Measurements from ENCODE around the gene WFDC8.

The WFDC8 gene

GRCh38 chr20:45510242-45510862 lies 68.7 kb downstream of the WFDC8 start:
- H3K9me3 ChIP-seq (ENCODE audit: control extremely low read depth in 1 of 5, control insufficient read depth in 4 of 5, insufficient read depth in 2 of 5, low read depth in 1 of 5, low read length in 4 of 5): no peaks in the 10 kb centered on the region
- H3K4me1 ChIP-seq (ENCODE audit: control extremely low read depth in 1 of 4, control insufficient read depth in 4 of 4, insufficient read depth in 4 of 4, low read length in 3 of 4): no peaks in the 10 kb centered on the region
- no peak for DNase-seq
- ChIA-PET CTCF (interaction anchor here (0.6 kb wide), 1 partner anchor 20 kb away, joined by 4 read pairs; no protein-coding TSS in a partner anchor), POLR2A (no interaction called here)
- no peak overlapping the region for H3K4me3 ChIP-seq (ENCODE audit: control insufficient read depth in 1 of 7, extremely low read depth in 1 of 7, insufficient read depth in 4 of 7, low read depth in 2 of 7, low read length in 6 of 7)
- no peak overlapping the region for H3K27ac ChIP-seq (ENCODE audit: insufficient read depth in 1 of 2, low read depth in 1 of 2, low read length in 2 of 2, poor library complexity in 1 of 2, severe bottlenecking in 2 of 2)
- no peaks in the 10 kb centered on the region for H3K36me3 ChIP-seq (ENCODE audit: control insufficient read depth in 4 of 4, insufficient read depth in 4 of 4, low read length in 3 of 4)
- peaks cover 3 to 13% (median 10%) of the 10 kb centered on the region in 5 experiments for H3K27me3 ChIP-seq (replicated peaks in 2 of 5; ENCODE audit: control insufficient read depth in 4 of 5, insufficient read depth in 5 of 5, low read length in 4 of 5)
- WGBS (ENCODE audit: insufficient coverage): no CpG with 5 or more reads among the region's 5 CpGs

GRCh38 chr20:45509091-45509490 lies 70.0 kb downstream of the WFDC8 start:
- POLR2A ChIA-PET: no interaction called here

DNA sequence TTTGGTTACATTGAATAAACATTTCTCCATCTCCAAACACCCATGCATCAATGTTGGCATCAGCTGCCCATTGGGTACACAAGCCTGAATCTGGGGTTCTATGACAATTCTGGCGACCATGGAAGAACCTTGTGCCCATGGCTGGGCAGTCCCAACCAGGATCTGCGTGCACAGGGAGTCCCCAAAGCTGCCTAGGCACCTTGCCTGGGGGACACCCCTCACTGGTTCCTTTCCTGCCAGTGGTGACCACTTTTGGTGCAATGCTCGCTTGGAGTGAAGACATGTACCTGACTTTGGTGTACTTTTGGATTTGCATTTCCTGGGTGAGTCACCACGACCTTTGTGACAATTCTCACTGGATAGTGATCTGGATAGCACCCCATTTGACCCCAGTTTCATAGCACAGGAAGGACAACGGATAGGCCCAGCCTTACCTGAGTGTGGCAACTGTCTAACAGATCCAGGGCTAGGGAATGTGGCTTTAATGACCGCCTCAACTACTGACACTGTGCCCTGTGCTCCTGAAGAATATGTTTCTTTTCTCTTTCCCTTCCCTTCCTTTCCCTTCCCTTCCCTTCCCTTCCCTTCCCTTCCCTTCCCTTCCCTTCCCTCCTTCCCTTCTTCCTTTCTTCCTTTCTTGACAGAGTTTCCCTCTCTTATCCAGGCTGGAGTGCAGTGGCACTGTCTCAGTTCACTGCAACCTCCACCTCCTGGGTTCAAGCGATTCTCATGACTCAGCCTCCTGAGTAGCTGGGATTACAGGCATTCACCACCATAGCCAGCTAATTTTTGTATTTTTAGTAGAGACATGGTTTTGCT lies 70.8 kb downstream of the WFDC8 start:
- peaks cover 0 to 12% (median 10%) of the 10 kb centered on the region in 5 experiments for H3K27me3 ChIP-seq (replicated peaks in 2 of 5; ENCODE audit: control insufficient read depth in 4 of 5, insufficient read depth in 5 of 5, low read length in 4 of 5)
- POLR2A ChIA-PET: no interaction called here
- WGBS (ENCODE audit: insufficient coverage): 91% methylated on average over 6 of the region's 7 CpGs

More at GRCh38 chr20:45509091-45509490, 70.0 kb downstream of the WFDC8 start:
- Histone ChIP-seq H3K9me3 (ENCODE audit: control extremely low read depth in 1 of 5, control insufficient read depth in 4 of 5, insufficient read depth in 2 of 5, low read depth in 1 of 5, low read length in 4 of 5) (no peaks in the 10 kb centered on the region), H3K27ac (ENCODE audit: insufficient read depth in 1 of 2, low read depth in 1 of 2, low read length in 2 of 2, poor library complexity in 1 of 2, severe bottlenecking in 2 of 2) (no peak overlapping the region), H3K4me3 (ENCODE audit: control insufficient read depth in 1 of 7, extremely low read depth in 1 of 7, insufficient read depth in 4 of 7, low read depth in 2 of 7, low read length in 6 of 7) (no peak overlapping the region), H3K27me3 (replicated peaks in 2 of 5; ENCODE audit: control insufficient read depth in 4 of 5, insufficient read depth in 5 of 5, low read length in 4 of 5) (peaks cover 3 to 16% (median 10%) of the 10 kb centered on the region in 5 experiments), H3K4me1 (ENCODE audit: control extremely low read depth in 1 of 4, control insufficient read depth in 4 of 4, insufficient read depth in 4 of 4, low read length in 3 of 4) (no peaks in the 10 kb centered on the region), H3K36me3 (ENCODE audit: control insufficient read depth in 4 of 4, insufficient read depth in 4 of 4, low read length in 3 of 4) (no peaks in the 10 kb centered on the region)
- CTCF ChIA-PET: no interaction called here
- DNase-seq: no peak
- 94% methylated on average over 4 of the region's 4 CpGs for WGBS (ENCODE audit: insufficient coverage)

GRCh38 chr20:45507011-45507820 lies 71.9 kb downstream of the WFDC8 start:
- no peak for DNase-seq
- CTCF ChIA-PET: no interaction called here

More for the DNA sequence above, 70.8 kb downstream of the WFDC8 start:
- Histone ChIP-seq H3K4me1 (ENCODE audit: control extremely low read depth in 1 of 4, control insufficient read depth in 4 of 4, insufficient read depth in 4 of 4, low read length in 3 of 4) (no peaks in the 10 kb centered on the region), H3K4me3 (ENCODE audit: control insufficient read depth in 1 of 7, extremely low read depth in 1 of 7, insufficient read depth in 4 of 7, low read depth in 2 of 7, low read length in 6 of 7) (no peak overlapping the region), H3K27ac (ENCODE audit: insufficient read depth in 1 of 2, low read depth in 1 of 2, low read length in 2 of 2, poor library complexity in 1 of 2, severe bottlenecking in 2 of 2) (no peak overlapping the region), H3K9me3 (ENCODE audit: control extremely low read depth in 1 of 5, control insufficient read depth in 4 of 5, insufficient read depth in 2 of 5, low read depth in 1 of 5, low read length in 4 of 5) (no peaks in the 10 kb centered on the region), H3K36me3 (ENCODE audit: control insufficient read depth in 4 of 4, insufficient read depth in 4 of 4, low read length in 3 of 4) (no peaks in the 10 kb centered on the region)
- no peak for DNase-seq
- CTCF ChIA-PET: no interaction called here

GRCh38 chr20:45506398-45506797 lies 72.7 kb downstream of the WFDC8 start:
- Histone ChIP-seq H3K27ac (ENCODE audit: insufficient read depth in 1 of 2, low read depth in 1 of 2, low read length in 2 of 2, poor library complexity in 1 of 2, severe bottlenecking in 2 of 2) (no peak overlapping the region), H3K27me3 (replicated peaks in 2 of 5; ENCODE audit: control insufficient read depth in 4 of 5, insufficient read depth in 5 of 5, low read length in 4 of 5) (peaks cover 0 to 23% (median 9%) of the 10 kb centered on the region in 5 experiments), H3K4me1 (ENCODE audit: control extremely low read depth in 1 of 4, control insufficient read depth in 4 of 4, insufficient read depth in 4 of 4, low read length in 3 of 4) (no peaks in the 10 kb centered on the region), H3K4me3 (ENCODE audit: control insufficient read depth in 1 of 7, extremely low read depth in 1 of 7, insufficient read depth in 4 of 7, low read depth in 2 of 7, low read length in 6 of 7) (no peak overlapping the region), H3K9me3 (ENCODE audit: control extremely low read depth in 1 of 5, control insufficient read depth in 4 of 5, insufficient read depth in 2 of 5, low read depth in 1 of 5, low read length in 4 of 5) (no peaks in the 10 kb centered on the region), H3K36me3 (ENCODE audit: control insufficient read depth in 4 of 4, insufficient read depth in 4 of 4, low read length in 3 of 4) (no peaks in the 10 kb centered on the region)
- CTCF ChIA-PET: no interaction called here
- POLR2A ChIA-PET: no interaction called here
- no peak for DNase-seq
- 100% methylated on average over 2 of the region's 2 CpGs for WGBS (ENCODE audit: insufficient coverage)

More at GRCh38 chr20:45507011-45507820, 71.9 kb downstream of the WFDC8 start:
- Histone ChIP-seq H3K9me3 (ENCODE audit: control extremely low read depth in 1 of 5, control insufficient read depth in 4 of 5, insufficient read depth in 2 of 5, low read depth in 1 of 5, low read length in 4 of 5) (no peaks in the 10 kb centered on the region), H3K4me3 (ENCODE audit: control insufficient read depth in 1 of 7, extremely low read depth in 1 of 7, insufficient read depth in 4 of 7, low read depth in 2 of 7, low read length in 6 of 7) (no peak overlapping the region), H3K27ac (ENCODE audit: insufficient read depth in 1 of 2, low read depth in 1 of 2, low read length in 2 of 2, poor library complexity in 1 of 2, severe bottlenecking in 2 of 2) (no peak overlapping the region), H3K4me1 (ENCODE audit: control extremely low read depth in 1 of 4, control insufficient read depth in 4 of 4, insufficient read depth in 4 of 4, low read length in 3 of 4) (no peaks in the 10 kb centered on the region), H3K36me3 (ENCODE audit: control insufficient read depth in 4 of 4, insufficient read depth in 4 of 4, low read length in 3 of 4) (no peaks in the 10 kb centered on the region), H3K27me3 (replicated peaks in 2 of 5; ENCODE audit: control insufficient read depth in 4 of 5, insufficient read depth in 5 of 5, low read length in 4 of 5) (peaks cover 0 to 19% (median 9%) of the 10 kb centered on the region in 5 experiments)
- 100% methylated on average over 3 of the region's 5 CpGs for WGBS (ENCODE audit: insufficient coverage)
- POLR2A ChIA-PET: no interaction called here

DNA sequence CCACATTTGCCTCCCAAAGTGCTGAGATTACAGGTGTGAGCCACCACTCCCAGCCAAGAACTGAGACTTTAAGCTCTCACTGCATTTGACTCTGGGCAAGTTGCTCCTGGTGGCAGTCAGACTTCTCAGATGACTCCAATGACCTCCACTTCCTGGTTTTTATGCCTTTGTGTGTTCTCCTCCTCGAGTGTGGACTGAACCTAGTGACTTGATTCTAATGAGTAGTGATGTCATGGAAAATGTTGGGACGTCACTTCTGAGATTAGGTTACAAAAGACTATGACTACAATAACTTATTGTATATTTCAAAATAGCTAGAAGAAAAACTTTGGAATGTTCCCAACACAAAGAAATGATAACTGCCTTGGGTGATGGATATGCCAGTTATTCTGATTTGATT lies 75.7 kb downstream of the WFDC8 start:
- H3K9me3 ChIP-seq (ENCODE audit: control extremely low read depth in 1 of 5, control insufficient read depth in 4 of 5, insufficient read depth in 2 of 5, low read depth in 1 of 5, low read length in 4 of 5): no peaks in the 10 kb centered on the region
- no peak overlapping the region for H3K4me3 ChIP-seq (ENCODE audit: control insufficient read depth in 1 of 7, extremely low read depth in 1 of 7, insufficient read depth in 4 of 7, low read depth in 2 of 7, low read length in 6 of 7)
- no peak overlapping the region for H3K27ac ChIP-seq (ENCODE audit: insufficient read depth in 1 of 2, low read depth in 1 of 2, low read length in 2 of 2, poor library complexity in 1 of 2, severe bottlenecking in 2 of 2)
- no peaks in the 10 kb centered on the region for H3K36me3 ChIP-seq (ENCODE audit: control insufficient read depth in 4 of 4, insufficient read depth in 4 of 4, low read length in 3 of 4)
- no peak for DNase-seq
- CTCF ChIA-PET: no interaction called here
- no peaks in the 10 kb centered on the region for H3K4me1 ChIP-seq (ENCODE audit: control extremely low read depth in 1 of 4, control insufficient read depth in 4 of 4, insufficient read depth in 4 of 4, low read length in 3 of 4)
- POLR2A ChIA-PET: no interaction called here
- peaks cover 6 to 33% (median 8%) of the 10 kb centered on the region in 5 experiments for H3K27me3 ChIP-seq (replicated peaks in 2 of 5; ENCODE audit: control insufficient read depth in 4 of 5, insufficient read depth in 5 of 5, low read length in 4 of 5)
- no CpG with 5 or more reads among the region's 2 CpGs for WGBS (ENCODE audit: insufficient coverage)
